Liver (tissue), 3 donors: ENCODE results near the gene SREBF2.

ENCODE experiments used
- ATF3 ChIP-seq: IDR thresholded peaks from 2 replicates; pipeline ENCODE4 v1.6.1; 2016; ENCODE audit warnings: antibody characterized with exemption
- EGR1 ChIP-seq, 2 donors: IDR thresholded peaks; 2 replicates each; pipeline ENCODE4 v1.6.1; 2016 to 2018; ENCODE audit warnings: antibody characterized with exemption in 2 of 2, low read depth in 2 of 2
- FOXA1 ChIP-seq: IDR thresholded peaks from 2 replicates; pipeline ENCODE4 v1.6.1; 2016; ENCODE audit warnings: antibody characterized with exemption
- GABPA ChIP-seq, 2 donors: IDR thresholded peaks in 1 of 2; conservative IDR thresholded peaks in 1 of 2; 2 replicates each; pipeline ENCODE4 v1.6.1; 2016; ENCODE audit warnings: antibody characterized with exemption in 2 of 2, mild to moderate bottlenecking in 1 of 2, moderate library complexity in 1 of 2
- HNF4G ChIP-seq: IDR thresholded peaks from 2 replicates; pipeline ENCODE4 v1.6.1; 2016; ENCODE audit warnings: antibody characterized with exemption
- JUND ChIP-seq, 2 donors: IDR thresholded peaks; 2 replicates each; pipeline ENCODE4 v1.6.1; 2016; ENCODE audit warnings: antibody characterized with exemption in 2 of 2
- RAD21 ChIP-seq, 2 donors: IDR thresholded peaks; 2 replicates each; pipeline ENCODE4 v1.6.1; 2016; ENCODE audit warnings: antibody characterized with exemption in 2 of 2, mild to moderate bottlenecking in 2 of 2
- SP1 ChIP-seq: IDR thresholded peaks from 2 replicates; pipeline ENCODE4 v1.6.1; 2018; ENCODE audit warnings: antibody characterized with exemption, mild to moderate bottlenecking
- TAF1 ChIP-seq: conservative IDR thresholded peaks from 2 replicates; pipeline ENCODE4 v1.6.1; 2016; ENCODE audit warnings: antibody characterized with exemption, mild to moderate bottlenecking
- YY1 ChIP-seq: IDR thresholded peaks from 2 replicates; pipeline ENCODE4 v1.6.1; 2016; ENCODE audit warnings: antibody characterized with exemption, mild to moderate bottlenecking
- ZBTB33 ChIP-seq: IDR thresholded peaks from 2 replicates; pipeline ENCODE4 v1.6.1; 2016; ENCODE audit warnings: antibody characterized with exemption
- TF ChIP-seq, protein P1 (sequence below): fragments of 150-350 bp; IDR thresholded peaks from 2 replicates; pipeline ENCODE4 v1.5.1; 2017; ENCODE audit warnings: improper control_type of control experiment, low read depth, low read length; ENCODE audit not compliant: missing input control
- TF ChIP-seq, protein P2 (sequence below): IDR thresholded peaks from 2 replicates; pipeline ENCODE4 v1.6.1; 2016; ENCODE audit warnings: antibody characterized with exemption, mild to moderate bottlenecking
- TF ChIP-seq, protein P3 (sequence below): IDR thresholded peaks from 2 replicates; pipeline ENCODE4 v1.6.1; 2016; ENCODE audit warnings: antibody characterized with exemption
- donor health status: healthy.
- donor health status: healthy.

- TF ChIP-seq GABPA (IDR thresholded peaks at IDR 0.05 in 1 of 2, conservative IDR thresholded peaks at IDR 0.05 in 1 of 2) (no peak), TAF1 (no peak), FOXA1 (no peak), EGR1 (IDR thresholded peaks at IDR 0.05; ENCODE audit: low read depth in 2 of 2) (no peak), HNF4G (no peak), YY1 (no peak), ATF3 (no peak), RAD21 (IDR thresholded peaks at IDR 0.05) (no peak), ZBTB33 (no peak), SP1 (no peak), JUND (IDR thresholded peaks at IDR 0.05) (no peak)
- TF ChIP-seq, protein P1, sequence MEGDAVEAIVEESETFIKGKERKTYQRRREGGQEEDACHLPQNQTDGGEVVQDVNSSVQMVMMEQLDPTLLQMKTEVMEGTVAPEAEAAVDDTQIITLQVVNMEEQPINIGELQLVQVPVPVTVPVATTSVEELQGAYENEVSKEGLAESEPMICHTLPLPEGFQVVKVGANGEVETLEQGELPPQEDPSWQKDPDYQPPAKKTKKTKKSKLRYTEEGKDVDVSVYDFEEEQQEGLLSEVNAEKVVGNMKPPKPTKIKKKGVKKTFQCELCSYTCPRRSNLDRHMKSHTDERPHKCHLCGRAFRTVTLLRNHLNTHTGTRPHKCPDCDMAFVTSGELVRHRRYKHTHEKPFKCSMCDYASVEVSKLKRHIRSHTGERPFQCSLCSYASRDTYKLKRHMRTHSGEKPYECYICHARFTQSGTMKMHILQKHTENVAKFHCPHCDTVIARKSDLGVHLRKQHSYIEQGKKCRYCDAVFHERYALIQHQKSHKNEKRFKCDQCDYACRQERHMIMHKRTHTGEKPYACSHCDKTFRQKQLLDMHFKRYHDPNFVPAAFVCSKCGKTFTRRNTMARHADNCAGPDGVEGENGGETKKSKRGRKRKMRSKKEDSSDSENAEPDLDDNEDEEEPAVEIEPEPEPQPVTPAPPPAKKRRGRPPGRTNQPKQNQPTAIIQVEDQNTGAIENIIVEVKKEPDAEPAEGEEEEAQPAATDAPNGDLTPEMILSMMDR = no peak
- TF ChIP-seq, protein P2, sequence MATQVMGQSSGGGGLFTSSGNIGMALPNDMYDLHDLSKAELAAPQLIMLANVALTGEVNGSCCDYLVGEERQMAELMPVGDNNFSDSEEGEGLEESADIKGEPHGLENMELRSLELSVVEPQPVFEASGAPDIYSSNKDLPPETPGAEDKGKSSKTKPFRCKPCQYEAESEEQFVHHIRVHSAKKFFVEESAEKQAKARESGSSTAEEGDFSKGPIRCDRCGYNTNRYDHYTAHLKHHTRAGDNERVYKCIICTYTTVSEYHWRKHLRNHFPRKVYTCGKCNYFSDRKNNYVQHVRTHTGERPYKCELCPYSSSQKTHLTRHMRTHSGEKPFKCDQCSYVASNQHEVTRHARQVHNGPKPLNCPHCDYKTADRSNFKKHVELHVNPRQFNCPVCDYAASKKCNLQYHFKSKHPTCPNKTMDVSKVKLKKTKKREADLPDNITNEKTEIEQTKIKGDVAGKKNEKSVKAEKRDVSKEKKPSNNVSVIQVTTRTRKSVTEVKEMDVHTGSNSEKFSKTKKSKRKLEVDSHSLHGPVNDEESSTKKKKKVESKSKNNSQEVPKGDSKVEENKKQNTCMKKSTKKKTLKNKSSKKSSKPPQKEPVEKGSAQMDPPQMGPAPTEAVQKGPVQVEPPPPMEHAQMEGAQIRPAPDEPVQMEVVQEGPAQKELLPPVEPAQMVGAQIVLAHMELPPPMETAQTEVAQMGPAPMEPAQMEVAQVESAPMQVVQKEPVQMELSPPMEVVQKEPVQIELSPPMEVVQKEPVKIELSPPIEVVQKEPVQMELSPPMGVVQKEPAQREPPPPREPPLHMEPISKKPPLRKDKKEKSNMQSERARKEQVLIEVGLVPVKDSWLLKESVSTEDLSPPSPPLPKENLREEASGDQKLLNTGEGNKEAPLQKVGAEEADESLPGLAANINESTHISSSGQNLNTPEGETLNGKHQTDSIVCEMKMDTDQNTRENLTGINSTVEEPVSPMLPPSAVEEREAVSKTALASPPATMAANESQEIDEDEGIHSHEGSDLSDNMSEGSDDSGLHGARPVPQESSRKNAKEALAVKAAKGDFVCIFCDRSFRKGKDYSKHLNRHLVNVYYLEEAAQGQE = no peak
- TF ChIP-seq, protein P3, sequence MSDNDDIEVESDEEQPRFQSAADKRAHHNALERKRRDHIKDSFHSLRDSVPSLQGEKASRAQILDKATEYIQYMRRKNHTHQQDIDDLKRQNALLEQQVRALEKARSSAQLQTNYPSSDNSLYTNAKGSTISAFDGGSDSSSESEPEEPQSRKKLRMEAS = no peak
These were observed 66.2 kb downstream of the SREBF2 start for GRCh38 chr22:41899110-41899509.
